Colonic mucosa (tissue), 4 donors: ENCODE results near the gene KRTAP10-3. TPM values are rescaled to one million over a fixed set of nuclear protein-coding genes. Genes with fewer than 3 reads are reported as not detected.
"Not testable (repeated sequence)": the region's sequence is repeated elsewhere in the genome, so short reads cannot be mapped to it uniquely, and the experiment has no call there.

Experiments
- DNase-seq: peaks from one replicate; pipeline ENCODE4 v3.0.0-alpha.2; 2020
- H3K27ac ChIP-seq: fragments of 200-600 bp; one replicate; pipeline ENCODE4 v1.8.0; 2021
- H3K27me3 ChIP-seq: fragments of 200-600 bp; one replicate; pipeline ENCODE4 v1.8.0; 2021
- H3K36me3 ChIP-seq: fragments of 200-600 bp; one replicate; pipeline ENCODE4 v1.8.0; 2021
- H3K4me1 ChIP-seq: fragments of 200-600 bp; one replicate; pipeline ENCODE4 v1.8.0; 2021; ENCODE audit warnings: mild to moderate bottlenecking
- H3K4me3 ChIP-seq: fragments of 200-600 bp; one replicate; pipeline ENCODE4 v1.8.0; 2021
- H3K9ac ChIP-seq, 2 donors: one replicate each; pipeline ENCODE4 v1.7.0; 2013; ENCODE audit warnings: control low read depth in 2 of 2, low read depth in 2 of 2, low read length in 2 of 2
- H3K9me3 ChIP-seq: fragments of 200-600 bp; one replicate; pipeline ENCODE4 v1.8.0; 2021
- CTCF ChIP-seq: fragments of 200-600 bp; IDR thresholded peaks from one replicate; pipeline ENCODE4 v1.8.0; 2022; ENCODE audit warnings: antibody characterized with exemption, mild to moderate bottlenecking
- intact Hi-C: fragments of 100-400 bp; cut with DNase I; formaldehyde crosslinking; loops from one replicate; pipeline ENCODE4 v1.14.1; 2022
- total RNA-seq, 2 donors: library from RNA; stranded (reverse); fragmentation: NEBNext Ultra II Directional in 1 of 2; extraction: Animal tissue kit (Norgen Biotek cat#: 25700) in 1 of 2; gene quantifications; one replicate each; pipeline ENCODE4 v1.2.1, GENCODE V29; 2021
- donor health status: healthy.
- donor health status: DM: no; HTN: no; CAD: no.
- donor health status: DM: no; HTN: no; CAD: no.

Gene KRTAP10-3
- total RNA-seq, 2 donors from 2014 or later = not detected

GRCh38 chr21:44585892-44586291 lies 27.3 kb upstream of the KRTAP10-3 start:
- Histone ChIP-seq H3K27ac (no peak overlapping the region), H3K4me3 (no peak overlapping the region), H3K9me3 (no peaks in the 10 kb centered on the region), H3K4me1 (no peaks in the 10 kb centered on the region), H3K9ac (no peak overlapping the region), H3K36me3 (no peaks in the 10 kb centered on the region), H3K27me3 (no peaks in the 10 kb centered on the region)
- intact Hi-C loops = no loop called here
- no peak for TF ChIP-seq CTCF
- DNase-seq = no peak

DNA sequence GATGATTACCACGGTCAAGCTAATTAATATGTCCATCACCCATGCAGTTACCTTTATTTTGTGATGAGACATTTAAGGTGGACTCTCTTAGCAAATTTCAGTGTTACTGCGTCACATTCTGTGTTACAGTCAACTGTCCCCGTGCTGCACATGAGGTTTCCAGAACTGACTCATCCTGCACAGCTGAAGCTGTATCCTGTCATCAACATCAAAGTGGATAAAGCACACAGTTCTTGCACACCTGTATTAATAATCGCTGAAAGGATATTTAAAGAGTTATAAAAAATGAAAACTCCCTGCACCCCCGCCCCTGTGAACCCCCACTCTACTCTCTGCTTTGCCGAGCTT lies 25.2 kb upstream of the KRTAP10-3 start:
- H3K9me3 ChIP-seq = no peaks in the 10 kb centered on the region
- no peaks in the 10 kb centered on the region for H3K27me3 ChIP-seq
- H3K36me3 ChIP-seq = no peaks in the 10 kb centered on the region
- no peaks in the 10 kb centered on the region for H3K4me1 ChIP-seq
- H3K9ac ChIP-seq = no peak overlapping the region
- no peak for TF ChIP-seq CTCF
- no peak overlapping the region for H3K4me3 ChIP-seq
- intact Hi-C loops = no loop called here
- no peak overlapping the region for H3K27ac ChIP-seq
- DNase-seq = no peak

- no peak for DNase-seq
- no peaks in the 10 kb centered on the region for H3K36me3 ChIP-seq
- no peak overlapping the region for H3K4me3 ChIP-seq
- intact Hi-C loops = no loop called here
- no peaks in the 10 kb centered on the region for H3K4me1 ChIP-seq
- no peak overlapping the region for H3K9ac ChIP-seq
- H3K27me3 ChIP-seq = no peaks in the 10 kb centered on the region
- TF ChIP-seq CTCF = no peak
- H3K27ac ChIP-seq = no peak overlapping the region
- H3K9me3 ChIP-seq = no peaks in the 10 kb centered on the region
Observed at GRCh38 chr21:44583089-44583799, 24.6 kb upstream of the KRTAP10-3 start.

DNA sequence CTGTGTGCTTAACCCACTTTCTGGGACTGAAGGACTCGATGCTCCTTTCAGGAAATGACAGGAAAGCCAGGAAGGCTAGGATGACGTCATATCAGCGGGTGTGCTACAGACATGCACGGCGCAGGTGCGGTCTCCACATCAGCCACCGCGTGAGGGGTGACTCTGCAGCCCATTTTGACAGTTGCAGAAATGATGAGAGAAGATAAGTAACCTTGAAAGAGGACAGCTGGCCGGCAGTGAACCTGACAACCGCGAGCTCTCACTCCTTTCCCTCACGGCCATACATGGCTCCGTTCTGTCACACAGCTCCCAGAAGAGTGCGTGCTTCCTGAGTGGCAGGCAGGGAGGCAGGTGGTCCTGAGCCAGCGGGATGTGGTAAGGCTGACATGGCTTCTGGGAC lies 23.5 kb upstream of the KRTAP10-3 start:
- Histone ChIP-seq H3K9me3 (no peaks in the 10 kb centered on the region), H3K36me3 (no peaks in the 10 kb centered on the region), H3K27me3 (no peaks in the 10 kb centered on the region), H3K9ac (no peak overlapping the region), H3K4me1 (no peaks in the 10 kb centered on the region), H3K4me3 (no peak overlapping the region), H3K27ac (no peak overlapping the region)
- intact Hi-C loops = no loop called here
- no peak for TF ChIP-seq CTCF
- no peak for DNase-seq

DNA sequence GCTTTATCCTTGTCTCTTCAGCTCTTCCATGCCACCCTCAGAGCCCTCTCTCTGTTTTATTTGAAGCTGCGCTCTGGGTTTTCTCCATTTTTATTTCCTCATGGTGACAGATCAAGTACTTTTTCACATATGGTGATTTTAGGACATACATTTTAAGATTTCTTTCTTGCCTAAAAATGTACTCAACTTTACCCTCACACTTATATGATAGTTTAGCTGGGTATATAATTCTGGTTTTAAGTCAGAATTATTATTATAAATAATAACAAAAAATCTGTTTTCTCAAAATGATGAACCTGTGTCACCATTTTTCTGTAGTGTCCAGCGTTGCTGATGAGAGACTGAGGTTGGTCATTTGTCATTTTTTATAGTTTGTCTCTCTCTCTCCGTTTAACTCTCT lies 22.6 kb upstream of the KRTAP10-3 start:
- no peak for TF ChIP-seq CTCF
- intact Hi-C loops = no loop called here
- no peaks in the 10 kb centered on the region for H3K9me3 ChIP-seq
- H3K4me1 ChIP-seq = no peaks in the 10 kb centered on the region
- no peak overlapping the region for H3K27ac ChIP-seq
- no peak overlapping the region for H3K9ac ChIP-seq
- H3K27me3 ChIP-seq = no peaks in the 10 kb centered on the region
- no peaks in the 10 kb centered on the region for H3K36me3 ChIP-seq
- H3K4me3 ChIP-seq = no peak overlapping the region
- no peak for DNase-seq

GRCh38 chr21:44580231-44580821 lies 21.7 kb upstream of the KRTAP10-3 start, which contains the start of gene KRTAP10-5:
Gene KRTAP10-5, minus strand, starts transcription at chr21:44580604. Its CDS starts 26 bp downstream, at chr21:44580578.
- H3K27me3 ChIP-seq, H3K4me1 ChIP-seq, H3K4me3 ChIP-seq, intact Hi-C loops, H3K36me3 ChIP-seq, H3K9me3 ChIP-seq, H3K27ac ChIP-seq, DNase-seq, H3K9ac ChIP-seq: not testable (repeated sequence)
